LNCAP (cell line): ENCODE data around the gene CCDC157.

Experiments used
- TF ChIP-seq, protein P1 (sequence below): fragments of 450-650 bp; IDR thresholded peaks from 2 replicates; pipeline ENCODE4 v1.5.1; 2017; ENCODE audit warnings: mild to moderate bottlenecking

The CCDC157 gene

GRCh38 chr22:30312053-30312452, 44.8 kb upstream of the CCDC157 start:
- TF ChIP-seq, protein P1, sequence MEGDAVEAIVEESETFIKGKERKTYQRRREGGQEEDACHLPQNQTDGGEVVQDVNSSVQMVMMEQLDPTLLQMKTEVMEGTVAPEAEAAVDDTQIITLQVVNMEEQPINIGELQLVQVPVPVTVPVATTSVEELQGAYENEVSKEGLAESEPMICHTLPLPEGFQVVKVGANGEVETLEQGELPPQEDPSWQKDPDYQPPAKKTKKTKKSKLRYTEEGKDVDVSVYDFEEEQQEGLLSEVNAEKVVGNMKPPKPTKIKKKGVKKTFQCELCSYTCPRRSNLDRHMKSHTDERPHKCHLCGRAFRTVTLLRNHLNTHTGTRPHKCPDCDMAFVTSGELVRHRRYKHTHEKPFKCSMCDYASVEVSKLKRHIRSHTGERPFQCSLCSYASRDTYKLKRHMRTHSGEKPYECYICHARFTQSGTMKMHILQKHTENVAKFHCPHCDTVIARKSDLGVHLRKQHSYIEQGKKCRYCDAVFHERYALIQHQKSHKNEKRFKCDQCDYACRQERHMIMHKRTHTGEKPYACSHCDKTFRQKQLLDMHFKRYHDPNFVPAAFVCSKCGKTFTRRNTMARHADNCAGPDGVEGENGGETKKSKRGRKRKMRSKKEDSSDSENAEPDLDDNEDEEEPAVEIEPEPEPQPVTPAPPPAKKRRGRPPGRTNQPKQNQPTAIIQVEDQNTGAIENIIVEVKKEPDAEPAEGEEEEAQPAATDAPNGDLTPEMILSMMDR = no peak

DNA sequence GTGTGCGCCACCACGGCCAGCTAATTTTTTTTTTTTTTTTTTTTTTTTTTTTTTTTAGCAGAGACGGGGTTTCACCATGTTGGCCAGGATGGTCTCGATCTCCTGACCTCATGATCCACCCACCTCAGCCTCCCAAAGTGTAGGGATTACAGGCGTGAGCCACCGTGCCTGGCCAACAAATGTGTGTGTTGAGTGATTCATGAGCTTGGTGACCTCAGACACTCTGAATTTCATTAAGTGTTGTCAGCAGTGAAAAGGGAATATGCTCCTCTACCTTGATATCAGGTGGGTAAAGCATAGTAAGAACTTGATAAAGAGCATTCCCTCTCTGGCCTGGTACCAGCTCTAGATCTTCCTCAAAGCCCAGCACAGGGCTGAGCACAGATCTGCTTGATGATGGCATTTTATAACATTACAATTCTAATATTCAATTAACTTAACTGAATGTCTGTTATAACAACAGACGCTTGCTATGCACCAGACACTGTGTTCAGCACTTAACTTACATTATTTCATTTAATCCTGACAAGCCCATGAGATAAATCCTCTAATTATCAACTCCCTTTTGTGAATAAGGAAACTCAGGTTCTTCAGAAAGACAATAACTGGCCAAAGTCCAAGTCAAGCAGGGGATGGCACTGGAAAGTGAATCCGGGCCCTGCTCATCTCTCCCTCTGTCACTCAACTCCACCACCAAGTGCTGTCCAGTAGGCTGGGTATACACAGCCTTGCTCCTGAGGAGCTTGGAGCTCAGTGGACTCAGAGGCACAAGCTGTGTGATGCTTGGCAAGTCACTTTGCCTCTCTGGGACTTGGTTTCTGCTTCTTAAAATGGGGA, 43.1 kb upstream of the CCDC157 start:
- TF ChIP-seq, protein P1 = no peak

DNA sequence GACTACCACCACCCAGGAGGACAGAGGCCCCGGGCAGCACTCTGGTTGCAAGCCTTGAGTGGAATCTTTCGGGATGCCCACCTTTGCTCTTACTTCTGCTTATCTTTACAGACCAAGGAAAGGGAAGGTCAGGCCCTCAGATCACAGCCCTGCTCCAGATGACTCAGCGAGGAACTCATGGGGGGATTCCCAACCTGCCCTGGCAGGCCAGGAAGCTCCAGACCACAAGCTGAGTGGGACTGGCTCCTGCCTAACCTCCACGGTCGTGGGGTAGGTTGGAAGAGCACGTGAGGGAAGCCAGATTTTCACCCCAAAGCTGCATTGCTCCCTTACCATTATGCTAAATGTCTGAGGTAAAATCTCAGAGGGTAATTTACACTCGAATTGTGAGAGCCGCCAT, 41.9 kb upstream of the CCDC157 start:
- TF ChIP-seq, protein P1 = no peak

DNA sequence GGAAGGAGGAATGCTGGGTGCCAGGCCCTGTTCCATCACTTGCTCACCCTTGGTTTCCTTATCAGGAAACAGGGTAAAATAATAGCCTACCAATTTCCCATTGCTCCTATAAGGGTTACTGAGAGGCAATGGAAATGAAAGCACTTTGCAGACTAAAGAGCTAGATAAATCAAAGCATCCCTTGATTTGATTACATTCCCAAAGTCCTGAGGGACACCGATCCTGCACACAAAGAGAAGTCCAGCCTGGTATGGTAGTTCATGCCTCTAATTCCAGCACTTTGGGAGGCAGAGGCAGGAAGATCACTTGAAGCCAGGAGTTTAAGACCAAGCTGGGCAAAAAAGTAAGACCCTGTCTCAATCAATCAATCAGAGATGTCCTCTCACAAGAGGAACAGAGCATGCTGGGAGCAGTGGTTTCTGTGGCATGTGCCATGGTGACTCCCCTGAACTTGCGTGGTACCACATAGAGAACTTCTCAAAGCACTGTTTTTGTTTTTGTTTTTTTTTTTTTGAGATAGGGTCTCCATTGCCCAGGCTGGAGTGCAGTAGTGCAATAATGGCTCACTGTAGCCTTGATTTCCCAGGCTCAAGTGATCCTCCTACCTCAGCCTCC, 40.7 kb upstream of the CCDC157 start:
- TF ChIP-seq, protein P1 = no peak

DNA sequence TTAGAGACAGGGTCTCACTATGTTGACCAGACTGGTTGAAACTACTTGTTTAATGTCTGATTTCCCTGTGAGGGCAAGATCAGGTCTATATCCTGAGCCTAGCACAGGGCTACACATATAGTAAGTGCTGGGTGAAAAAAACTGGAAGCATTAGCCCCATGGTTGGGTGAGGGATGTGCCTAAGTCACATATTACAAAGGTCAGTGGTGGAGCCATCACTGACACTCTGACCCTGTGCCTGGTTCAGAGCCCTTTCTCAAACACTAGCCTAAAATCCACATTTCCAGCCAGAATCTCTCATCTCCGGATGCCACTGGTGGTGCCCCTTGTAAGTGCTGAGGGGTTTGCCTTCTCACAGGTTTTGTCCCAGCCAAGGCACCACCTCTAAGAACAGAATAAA, 39.0 kb upstream of the CCDC157 start:
- TF ChIP-seq, protein P1 = no peak

- TF ChIP-seq, protein P1 = no peak
Measured at GRCh38 chr22:30318799-30319419, 37.9 kb upstream of the CCDC157 start.

- TF ChIP-seq, protein P1 = no peak
Measured at GRCh38 chr22:30320021-30320556, 36.7 kb upstream of the CCDC157 start.
